GM23338 (cell line): ENCODE results near the gene SLC2A14. TPM values are rescaled to one million over a fixed set of nuclear protein-coding genes. Genes with fewer than 3 reads are reported as not detected.
A peak's percentile ranks its signal among the peaks of the same experiment; 100 is the strongest.
"Not testable (repeated sequence)": the region's sequence is repeated elsewhere in the genome, so short reads cannot be mapped to it uniquely, and the experiment has no call there.

Experiments
- ATAC-seq: fragments of 200-7000 bp; cut with Tn5 transposase; 3 replicates; pipeline ENCODE4 v1.9.1; 2020
- DNase-seq: peaks from one replicate; pipeline ENCODE4 v3.0.0-alpha.2; 2015; ENCODE audit warnings: low spot score
- H2AFZ ChIP-seq: fragments of 200-600 bp; sonication (generic); 2 replicates; pipeline ENCODE4 v1.8.0; 2016; ENCODE audit warnings: antibody characterized with exemption, mild to moderate bottlenecking, moderate library complexity
- H3F3A ChIP-seq: fragments of 200-600 bp; sonication (generic); replicated peaks from 2 replicates; pipeline ENCODE4 v1.8.0; 2017; ENCODE audit warnings: antibody characterized with exemption, mixed run types, low read depth
- H3K27ac ChIP-seq: fragments of 200-600 bp; sonication (generic); 2 replicates; pipeline ENCODE4 v1.6.1; 2016; ENCODE audit warnings: low read depth
- H3K27me3 ChIP-seq: fragments of 200-600 bp; sonication (generic); 2 replicates; pipeline ENCODE4 v1.8.0; 2016; ENCODE audit warnings: mild to moderate bottlenecking, mixed run types, moderate library complexity; ENCODE audit not compliant: insufficient read depth
- H3K36me3 ChIP-seq: fragments of 200-600 bp; sonication (generic); 2 replicates; pipeline ENCODE4 v1.8.0; 2016; ENCODE audit warnings: mild to moderate bottlenecking; ENCODE audit not compliant: insufficient read depth
- H3K4me1 ChIP-seq: fragments of 200-600 bp; sonication (generic); 2 replicates; pipeline ENCODE4 v1.8.0; 2016; ENCODE audit warnings: mild to moderate bottlenecking, moderate library complexity; ENCODE audit not compliant: insufficient read depth
- H3K4me2 ChIP-seq: fragments of 200-600 bp; sonication (generic); 2 replicates; pipeline ENCODE4 v1.7.1; 2017; ENCODE audit warnings: mixed run types
- H3K4me3 ChIP-seq: fragments of 200-600 bp; sonication (generic); 2 replicates; pipeline ENCODE4 v1.6.1; 2016; ENCODE audit warnings: mixed run types
- H3K79me2 ChIP-seq: fragments of 200-600 bp; sonication (generic); replicated peaks from 2 replicates; pipeline ENCODE4 v1.8.0; 2017; ENCODE audit warnings: mild to moderate bottlenecking; ENCODE audit not compliant: insufficient read depth
- H3K9me2 ChIP-seq: fragments of 200-600 bp; sonication (generic); 2 replicates; pipeline ENCODE4 v1.8.0; 2017; ENCODE audit not compliant: insufficient read depth
- H4K20me1 ChIP-seq: fragments of 200-600 bp; sonication (generic); replicated peaks from 2 replicates; pipeline ENCODE4 v1.8.0; 2017; ENCODE audit warnings: mild to moderate bottlenecking; ENCODE audit not compliant: insufficient read depth
- H3K27ac Mint-ChIP-seq: 2 replicates; pipeline ENCODE4 v1.8.0; 2020; ENCODE audit warnings: inconsistent platforms, mild to moderate bottlenecking, moderate library complexity, mixed read lengths
- H3K27me3 Mint-ChIP-seq: 3 replicates; pipeline ENCODE4 v1.8.0; 2022; ENCODE audit warnings: low read depth, mild to moderate bottlenecking, moderate library complexity, mixed read lengths, inconsistent platforms; ENCODE audit not compliant: insufficient read depth, poor library complexity
- H3K36me3 Mint-ChIP-seq: 3 replicates; pipeline ENCODE4 v1.8.0; 2021; ENCODE audit warnings: low read depth, mild to moderate bottlenecking, inconsistent platforms, moderate library complexity, mixed read lengths
- H3K4me1 Mint-ChIP-seq: 3 replicates; pipeline ENCODE4 v1.8.0; 2020; ENCODE audit warnings: mild to moderate bottlenecking, inconsistent platforms, mixed read lengths
- H3K4me3 Mint-ChIP-seq: 3 replicates; pipeline ENCODE4 v1.8.0; 2021; ENCODE audit warnings: moderate library complexity, mild to moderate bottlenecking, inconsistent platforms, mixed read lengths
- H3K9me3 Mint-ChIP-seq: 3 replicates; pipeline ENCODE4 v1.8.0; 2020; ENCODE audit warnings: moderate library complexity, mild to moderate bottlenecking, inconsistent platforms, mixed read lengths
- CTCF ChIP-seq, 2 experiments: fragments of 200-600 bp in 1 of 2; sonication (generic) in 1 of 2; conservative IDR thresholded peaks; 2 replicates each; pipeline versions ENCODE4 v1.5.1 to v1.6.1; 2016 to 2017; ENCODE audit warnings: antibody characterized with exemption in 2 of 2, low read depth in 2 of 2, mild to moderate bottlenecking in 2 of 2, moderate library complexity in 1 of 2
- NANOG ChIP-seq: IDR thresholded peaks from 2 replicates; pipeline ENCODE4 v1.6.1; 2016; ENCODE audit warnings: antibody characterized with exemption, borderline replicate concordance
- STAT1 ChIP-seq: IDR thresholded peaks from one replicate; pipeline ENCODE4 v1.6.1; 2016; ENCODE audit warnings: antibody characterized with exemption; ENCODE audit not compliant: unreplicated experiment
- ZNF331 ChIP-seq: fragments of 250-450 bp; sonication (Bioruptor Pico); IDR thresholded peaks from 2 replicates; pipeline ENCODE4 v1.5.0; 2020; ENCODE audit warnings: low read depth, mild to moderate bottlenecking, moderate library complexity
- polyA plus RNA-seq: library from polyadenylated mRNA; unstranded; fragments of >200 nt; fragmentation: Nextera tagmentation; extraction: Ambion mirVana; gene quantifications from 2 replicates; pipeline ENCODE4 v1.2.1, GENCODE V29; 2016
- total RNA-seq: library from RNA; depleted of rRNA; stranded (reverse); fragments of >200 nt; shearing (Covaris generic); gene quantifications from 2 replicates; pipeline ENCODE4 v1.2.3, GENCODE V29; 2014
- TF ChIP-seq, protein P1 (sequence below): fragments of 250-450 bp; sonication (Bioruptor Pico); IDR thresholded peaks from 2 replicates; pipeline ENCODE4 v1.5.0; 2020; ENCODE audit warnings: mild to moderate bottlenecking, moderate library complexity

SLC2A14 gene
- total and polyA plus RNA-seq, 2 experiments from 2014 or later: 6.8 to 31.5 TPM

DNA sequence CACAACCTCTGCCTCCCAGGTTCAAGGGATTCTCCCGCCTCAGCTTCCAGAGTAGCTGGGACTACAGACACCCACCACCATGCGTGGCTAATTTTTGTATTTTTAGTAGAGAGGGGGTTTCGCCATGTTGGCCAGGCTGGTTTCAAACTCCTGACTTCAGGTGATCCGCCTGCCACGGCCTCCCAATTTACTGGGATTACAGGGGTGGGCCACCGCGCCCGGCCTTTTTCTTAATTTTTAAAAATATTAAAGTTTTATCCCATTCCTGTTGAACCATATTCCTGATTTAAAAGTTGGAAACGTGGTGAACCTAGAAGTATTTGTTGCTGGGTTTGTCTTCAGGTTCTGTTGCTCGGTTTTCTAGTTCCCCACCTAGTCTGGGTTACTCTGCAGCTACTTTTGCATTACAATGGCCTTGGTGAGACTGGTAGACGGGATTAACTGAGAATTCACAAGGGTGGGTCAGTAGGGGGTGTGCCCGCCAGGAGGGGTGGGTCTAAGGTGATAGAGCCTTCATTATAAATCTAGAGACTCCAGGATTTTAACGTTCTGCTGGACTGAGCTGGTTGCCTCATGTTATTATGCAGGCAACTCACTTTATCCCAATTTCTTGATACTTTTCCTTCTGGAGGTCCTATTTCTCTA lies 83.7 kb downstream of the SLC2A14 start, which contains the start of gene NANOG:
Gene NANOG, plus strand, starts transcription at position 519 of the 645 bp plus-strand sequence. CDS start 213 bp downstream, outside the sequence.
- peaks cover 15% of the 10 kb centered on the region for H4K20me1 ChIP-seq
- H3K9me3 Mint-ChIP-seq, H3K27me3 Mint-ChIP-seq, H2AFZ ChIP-seq, H3K9me2 ChIP-seq, H3K27me3 ChIP-seq: not testable (repeated sequence)
- DNase-seq: peak; percentile 70
- H3K36me3 ChIP-seq: peaks cover 36% of the 10 kb centered on the region
- peak within 1 kb of the TSS; percentile 94 for H3K27ac ChIP-seq
- H3K4me3 Mint-ChIP-seq: peak within 1 kb of the TSS; percentile 88
- peaks cover 64% of the 10 kb centered on the region for H3K4me1 Mint-ChIP-seq
- peak within 1 kb of the TSS; percentile 100 for H3K4me2 ChIP-seq
- H3K4me1 ChIP-seq: peaks cover 63% of the 10 kb centered on the region
- peak within 1 kb of the TSS; percentile 97 for H3K27ac Mint-ChIP-seq
- H3K4me3 ChIP-seq: peak within 1 kb of the TSS; percentile 95
- H3F3A ChIP-seq: peaks cover 40% of the 10 kb centered on the region
- ATAC-seq: peak; percentile 90
- peaks cover 59% of the 10 kb centered on the region for H3K79me2 ChIP-seq
- H3K36me3 Mint-ChIP-seq: peaks cover 46% of the 10 kb centered on the region

DNA sequence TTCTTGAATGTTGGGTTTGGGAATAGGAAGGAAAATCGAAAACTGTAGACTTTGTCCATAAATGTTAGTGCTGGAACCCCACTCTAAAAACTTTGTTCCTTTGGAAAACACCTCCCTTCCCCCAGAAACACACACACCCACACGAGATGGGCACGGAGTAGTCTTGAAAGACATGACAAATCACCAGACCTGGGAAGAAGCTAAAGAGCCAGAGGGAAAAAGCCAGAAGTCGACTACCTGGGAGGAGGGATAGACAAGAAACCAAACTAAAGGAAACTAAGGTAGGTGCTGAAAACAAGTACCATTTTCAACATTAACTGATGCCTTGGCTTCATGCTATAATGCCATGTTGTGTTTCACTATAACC lies 84.4 kb downstream of the SLC2A14 start:
- Histone ChIP-seq H3K4me3 (peak overlapping the region; percentile 95), H3K4me2 (peak overlapping the region; percentile 100), H3K36me3 (peaks cover 28% of the 10 kb centered on the region), H3K9me2 (no peaks in the 10 kb centered on the region), H4K20me1 (peaks cover 15% of the 10 kb centered on the region), H2AFZ (no peak overlapping the region), H3F3A (peaks cover 32% of the 10 kb centered on the region), H3K27ac (peak overlapping the region; percentile 94), H3K4me1 (peaks cover 59% of the 10 kb centered on the region), H3K79me2 (peaks cover 51% of the 10 kb centered on the region), H3K27me3 (no peaks in the 10 kb centered on the region)
- H3K4me3 Mint-ChIP-seq: peak overlapping the region; percentile 88
- ATAC-seq (peak; percentile 7; the same call in 1 of the 3 replicates), DNase-seq (peak; percentile 35)
- H3K9me3 Mint-ChIP-seq: no peaks in the 10 kb centered on the region
- H3K27ac Mint-ChIP-seq: peak overlapping the region; percentile 97
- peaks cover 39% of the 10 kb centered on the region for H3K36me3 Mint-ChIP-seq
- peaks cover 11% of the 10 kb centered on the region for H3K27me3 Mint-ChIP-seq
- peaks cover 56% of the 10 kb centered on the region for H3K4me1 Mint-ChIP-seq
- TF ChIP-seq CTCF (conservative IDR thresholded peaks at IDR 0.05; ENCODE audit: low read depth in 2 of 2): no peak
- no peak for TF ChIP-seq ZNF331 (CRISPR knock-in tag)
- TF ChIP-seq, protein P1, sequence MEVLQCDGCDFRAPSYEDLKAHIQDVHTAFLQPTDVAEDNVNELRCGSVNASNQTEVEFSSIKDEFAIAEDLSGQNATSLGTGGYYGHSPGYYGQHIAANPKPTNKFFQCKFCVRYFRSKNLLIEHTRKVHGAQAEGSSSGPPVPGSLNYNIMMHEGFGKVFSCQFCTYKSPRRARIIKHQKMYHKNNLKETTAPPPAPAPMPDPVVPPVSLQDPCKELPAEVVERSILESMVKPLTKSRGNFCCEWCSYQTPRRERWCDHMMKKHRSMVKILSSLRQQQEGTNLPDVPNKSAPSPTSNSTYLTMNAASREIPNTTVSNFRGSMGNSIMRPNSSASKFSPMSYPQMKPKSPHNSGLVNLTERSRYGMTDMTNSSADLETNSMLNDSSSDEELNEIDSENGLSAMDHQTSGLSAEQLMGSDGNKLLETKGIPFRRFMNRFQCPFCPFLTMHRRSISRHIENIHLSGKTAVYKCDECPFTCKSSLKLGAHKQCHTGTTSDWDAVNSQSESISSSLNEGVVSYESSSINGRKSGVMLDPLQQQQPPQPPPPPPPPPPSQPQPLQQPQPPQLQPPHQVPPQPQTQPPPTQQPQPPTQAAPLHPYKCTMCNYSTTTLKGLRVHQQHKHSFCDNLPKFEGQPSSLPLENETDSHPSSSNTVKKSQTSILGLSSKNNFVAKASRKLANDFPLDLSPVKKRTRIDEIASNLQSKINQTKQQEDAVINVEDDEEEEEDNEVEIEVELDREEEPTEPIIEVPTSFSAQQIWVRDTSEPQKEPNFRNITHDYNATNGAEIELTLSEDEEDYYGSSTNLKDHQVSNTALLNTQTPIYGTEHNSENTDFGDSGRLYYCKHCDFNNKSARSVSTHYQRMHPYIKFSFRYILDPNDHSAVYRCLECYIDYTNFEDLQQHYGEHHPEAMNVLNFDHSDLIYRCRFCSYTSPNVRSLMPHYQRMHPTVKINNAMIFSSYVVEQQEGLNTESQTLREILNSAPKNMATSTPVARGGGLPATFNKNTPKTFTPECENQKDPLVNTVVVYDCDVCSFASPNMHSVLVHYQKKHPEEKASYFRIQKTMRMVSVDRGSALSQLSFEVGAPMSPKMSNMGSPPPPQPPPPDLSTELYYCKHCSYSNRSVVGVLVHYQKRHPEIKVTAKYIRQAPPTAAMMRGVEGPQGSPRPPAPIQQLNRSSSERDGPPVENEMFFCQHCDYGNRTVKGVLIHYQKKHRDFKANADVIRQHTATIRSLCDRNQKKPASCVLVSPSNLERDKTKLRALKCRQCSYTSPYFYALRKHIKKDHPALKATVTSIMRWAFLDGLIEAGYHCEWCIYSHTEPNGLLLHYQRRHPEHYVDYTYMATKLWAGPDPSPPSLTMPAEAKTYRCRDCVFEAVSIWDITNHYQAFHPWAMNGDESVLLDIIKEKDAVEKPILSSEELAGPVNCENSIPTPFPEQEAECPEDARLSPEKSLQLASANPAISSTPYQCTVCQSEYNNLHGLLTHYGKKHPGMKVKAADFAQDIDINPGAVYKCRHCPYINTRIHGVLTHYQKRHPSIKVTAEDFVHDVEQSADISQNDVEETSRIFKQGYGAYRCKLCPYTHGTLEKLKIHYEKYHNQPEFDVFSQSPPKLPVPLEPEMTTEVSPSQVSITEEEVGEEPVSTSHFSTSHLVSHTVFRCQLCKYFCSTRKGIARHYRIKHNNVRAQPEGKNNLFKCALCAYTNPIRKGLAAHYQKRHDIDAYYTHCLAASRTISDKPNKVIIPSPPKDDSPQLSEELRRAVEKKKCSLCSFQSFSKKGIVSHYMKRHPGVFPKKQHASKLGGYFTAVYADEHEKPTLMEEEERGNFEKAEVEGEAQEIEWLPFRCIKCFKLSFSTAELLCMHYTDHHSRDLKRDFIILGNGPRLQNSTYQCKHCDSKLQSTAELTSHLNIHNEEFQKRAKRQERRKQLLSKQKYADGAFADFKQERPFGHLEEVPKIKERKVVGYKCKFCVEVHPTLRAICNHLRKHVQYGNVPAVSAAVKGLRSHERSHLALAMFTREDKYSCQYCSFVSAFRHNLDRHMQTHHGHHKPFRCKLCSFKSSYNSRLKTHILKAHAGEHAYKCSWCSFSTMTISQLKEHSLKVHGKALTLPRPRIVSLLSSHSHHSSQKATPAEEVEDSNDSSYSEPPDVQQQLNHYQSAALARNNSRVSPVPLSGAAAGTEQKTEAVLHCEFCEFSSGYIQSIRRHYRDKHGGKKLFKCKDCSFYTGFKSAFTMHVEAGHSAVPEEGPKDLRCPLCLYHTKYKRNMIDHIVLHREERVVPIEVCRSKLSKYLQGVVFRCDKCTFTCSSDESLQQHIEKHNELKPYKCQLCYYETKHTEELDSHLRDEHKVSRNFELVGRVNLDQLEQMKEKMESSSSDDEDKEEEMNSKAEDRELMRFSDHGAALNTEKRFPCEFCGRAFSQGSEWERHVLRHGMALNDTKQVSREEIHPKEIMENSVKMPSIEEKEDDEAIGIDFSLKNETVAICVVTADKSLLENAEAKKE (CRISPR knock-in tag): no peak
- no peak for TF ChIP-seq NANOG
- no peak for TF ChIP-seq STAT1
